Osteocyte (in vitro differentiated cells): ENCODE results near the gene SYCP2L. TPM values are rescaled to one million over a fixed set of nuclear protein-coding genes. Genes with fewer than 3 reads are reported as not detected.

Experiments used
- DNase-seq: peaks from one replicate; pipeline ENCODE4 v3.0.0; 2021; ENCODE audit warnings: mixed read lengths; ENCODE audit not compliant: unreplicated experiment; ENCODE audit errors: extremely low spot score
- H3K27ac Mint-ChIP-seq: one replicate; pipeline ENCODE4 v1.8.0; 2021; ENCODE audit warnings: mild to moderate bottlenecking, mixed read lengths; ENCODE audit not compliant: unreplicated experiment
- H3K27me3 Mint-ChIP-seq: one replicate; pipeline ENCODE4 v1.8.0; 2021; ENCODE audit warnings: mixed read lengths; ENCODE audit not compliant: unreplicated experiment
- H3K36me3 Mint-ChIP-seq: one replicate; pipeline ENCODE4 v1.8.0; 2021; ENCODE audit warnings: mixed read lengths; ENCODE audit not compliant: unreplicated experiment
- H3K4me1 Mint-ChIP-seq: one replicate; pipeline ENCODE4 v1.8.0; 2021; ENCODE audit warnings: mixed read lengths; ENCODE audit not compliant: unreplicated experiment
- H3K4me3 Mint-ChIP-seq: one replicate; pipeline ENCODE4 v1.8.0; 2021; ENCODE audit warnings: mild to moderate bottlenecking, moderate library complexity, mixed read lengths; ENCODE audit not compliant: unreplicated experiment
- H3K9me3 Mint-ChIP-seq: one replicate; pipeline ENCODE4 v1.8.0; 2021; ENCODE audit warnings: mixed read lengths; ENCODE audit not compliant: unreplicated experiment
- CTCF ChIP-seq: fragments of 200-600 bp; sonication (generic); IDR thresholded peaks from 2 replicates; pipeline ENCODE4 v1.5.0; 2021; ENCODE audit warnings: antibody characterized with exemption, mild to moderate bottlenecking, moderate library complexity
- total RNA-seq: library from RNA; stranded (reverse); gene quantifications from 2 replicates; pipeline ENCODE4 v1.2.1, GENCODE V29; 2021

The SYCP2L gene
- total RNA-seq, 1 donor from 2014 or later, result 4.3 TPM

GRCh38 chr6:10989587-10989986 is 102.7 kb downstream of the SYCP2L start:
- no peaks in the 10 kb centered on the region for H3K9me3 Mint-ChIP-seq
- peaks cover 34% of the 10 kb centered on the region for H3K36me3 Mint-ChIP-seq
- DNase-seq, result no peak
- no peaks in the 10 kb centered on the region for H3K4me1 Mint-ChIP-seq
- no peak overlapping the region for H3K27ac Mint-ChIP-seq
- no peak overlapping the region for H3K4me3 Mint-ChIP-seq
- H3K27me3 Mint-ChIP-seq, result no peaks in the 10 kb centered on the region
- TF ChIP-seq CTCF, result no peak

GRCh38 chr6:10991115-10991514 is 104.3 kb downstream of the SYCP2L start:
- TF ChIP-seq CTCF, result no peak
- Mint-ChIP-seq H3K9me3 (no peaks in the 10 kb centered on the region), H3K36me3 (peaks cover 46% of the 10 kb centered on the region), H3K27ac (no peak overlapping the region), H3K4me1 (peaks cover 7% of the 10 kb centered on the region), H3K27me3 (no peaks in the 10 kb centered on the region), H3K4me3 (no peak overlapping the region)
- no peak for DNase-seq

- no peaks in the 10 kb centered on the region for H3K9me3 Mint-ChIP-seq
Measured at GRCh38 chr6:10993896-10994295, 107.0 kb downstream of the SYCP2L start.

GRCh38 chr6:10995114-10995707 is 108.4 kb downstream of the SYCP2L start:
- no peak for DNase-seq
- H3K9me3 Mint-ChIP-seq, result no peaks in the 10 kb centered on the region
- no peaks in the 10 kb centered on the region for H3K27me3 Mint-ChIP-seq
- no peak for TF ChIP-seq CTCF
- H3K27ac Mint-ChIP-seq, result no peak overlapping the region
- H3K4me1 Mint-ChIP-seq, result peaks cover 20% of the 10 kb centered on the region
- peaks cover 46% of the 10 kb centered on the region for H3K36me3 Mint-ChIP-seq
- no peak overlapping the region for H3K4me3 Mint-ChIP-seq

More at GRCh38 chr6:10993896-10994295, 107.0 kb downstream of the SYCP2L start:
- H3K4me3 Mint-ChIP-seq, result no peak overlapping the region
- no peak for TF ChIP-seq CTCF
- H3K27ac Mint-ChIP-seq, result no peak overlapping the region
- peaks cover 10% of the 10 kb centered on the region for H3K4me1 Mint-ChIP-seq
- no peak for DNase-seq
- H3K27me3 Mint-ChIP-seq, result no peaks in the 10 kb centered on the region
- H3K36me3 Mint-ChIP-seq, result peaks cover 43% of the 10 kb centered on the region

GRCh38 chr6:10999994-11000393 is 113.1 kb downstream of the SYCP2L start:
- TF ChIP-seq CTCF, result no peak

More at GRCh38 chr6:10999994-11000393, 113.1 kb downstream of the SYCP2L start:
- no peak for DNase-seq
- peak overlapping the region; percentile 87 for H3K27ac Mint-ChIP-seq
- H3K27me3 Mint-ChIP-seq, result no peaks in the 10 kb centered on the region
- H3K4me1 Mint-ChIP-seq, result peaks cover 50% of the 10 kb centered on the region
- H3K9me3 Mint-ChIP-seq, result no peaks in the 10 kb centered on the region
- H3K4me3 Mint-ChIP-seq, result no peak overlapping the region
- peaks cover 44% of the 10 kb centered on the region for H3K36me3 Mint-ChIP-seq
